ENCODE results near the gene RHEX.

RHEX gene

GRCh38 chr1:206094024-206094423, 41.1 kb downstream of the RHEX start:
- no peak for DNase-seq (ENCODE audit: low spot score)

- no peak for DNase-seq (ENCODE audit: low spot score)
Measured at GRCh38 chr1:206097381-206097780, 44.4 kb downstream of the RHEX start.

- no peak for DNase-seq (ENCODE audit: low spot score)
Measured at GRCh38 chr1:206098242-206098919, 45.4 kb downstream of the RHEX start.

- no peak for DNase-seq (ENCODE audit: low spot score)
Measured at GRCh38 chr1:206100226-206100815, 47.3 kb downstream of the RHEX start.

GRCh38 chr1:206101351-206102045, 48.5 kb downstream of the RHEX start:
- DNase-seq (ENCODE audit: low spot score) = no peak

GRCh38 chr1:206102292-206102936, 49.4 kb downstream of the RHEX start:
- DNase-seq (ENCODE audit: low spot score) = no peak

GRCh38 chr1:206103979-206104378, 51.0 kb downstream of the RHEX start:
- DNase-seq (ENCODE audit: low spot score) = no peak

- DNase-seq (ENCODE audit: low spot score) = no peak
Measured at GRCh38 chr1:206105464-206105995, 52.6 kb downstream of the RHEX start.

GRCh38 chr1:206106328-206107167, 53.6 kb downstream of the RHEX start:
- peak; percentile 74 for DNase-seq (ENCODE audit: low spot score)

- no peak for DNase-seq (ENCODE audit: low spot score)
Measured at GRCh38 chr1:206107168-206107544, 54.2 kb downstream of the RHEX start.

GRCh38 chr1:206108635-206109034, 55.7 kb downstream of the RHEX start:
- DNase-seq (ENCODE audit: low spot score) = no peak

GRCh38 chr1:206109718-206110117, 56.7 kb downstream of the RHEX start:
- no peak for DNase-seq (ENCODE audit: low spot score)

- no peak for DNase-seq (ENCODE audit: low spot score)
Measured at GRCh38 chr1:206110161-206110560, 57.2 kb downstream of the RHEX start.

- no peak for DNase-seq (ENCODE audit: low spot score)
Measured at GRCh38 chr1:206110820-206111219, 57.8 kb downstream of the RHEX start.

GRCh38 chr1:206111271-206111927, 58.4 kb downstream of the RHEX start:
- DNase-seq (ENCODE audit: low spot score) = no peak

- DNase-seq (ENCODE audit: low spot score) = peak; percentile 37
Measured at GRCh38 chr1:206112600-206113301, 59.8 kb downstream of the RHEX start.

- no peak for DNase-seq (ENCODE audit: low spot score)
Measured at GRCh38 chr1:206114692-206115640, 62.0 kb downstream of the RHEX start.

GRCh38 chr1:206115791-206116190, 62.8 kb downstream of the RHEX start:
- no peak for DNase-seq (ENCODE audit: low spot score)

- DNase-seq (ENCODE audit: low spot score) = no peak
Measured at GRCh38 chr1:206116191-206116872, 63.4 kb downstream of the RHEX start.
